GM12878 (cell line): ENCODE data around the gene LSAMP. TPM values are rescaled to one million over a fixed set of nuclear protein-coding genes. Genes with fewer than 3 reads are reported as not detected.

Experiments
- ATAC-seq: fragments of 200-7000 bp; cut with Tn5 transposase; 3 replicates; pipeline ENCODE4 v1.9.1; 2020; ENCODE audit warnings: mild to moderate bottlenecking, moderate library complexity
- BruUV-seq: library from RNA; stranded (reverse); fragments of 400-500 nt; replicated peaks from 2 replicates; lab custom pipeline; 2021; lab: Mats Ljungman, UMichigan
- CTCF ChIA-PET: fragments of 300-600 bp; sonication (Branson Sonifier 250); formaldehyde crosslinking; extraction: SDS; loops from one replicate; lab custom pipeline; 2021; ENCODE audit warnings: inconsistent platforms; lab: Yijun Ruan, JAX
- POLR2A ChIA-PET: fragments of 350-600 bp; formaldehyde crosslinking; extraction: SDS; loops from one replicate; lab custom pipeline; 2021; ENCODE audit warnings: inconsistent platforms; lab: Charles Lee
- RAD21 ChIA-PET: fragments of 300-600 bp; sonication (Branson Sonifier 250); formaldehyde crosslinking; loops from one replicate; lab custom pipeline; 2023; ENCODE audit warnings: antibody characterized with exemption; ENCODE audit not compliant: unreplicated experiment; lab: Charles Lee
- SMC1A ChIA-PET: fragments of 300-600 bp; sonication (Branson Sonifier 250); formaldehyde crosslinking; loops from one replicate; lab custom pipeline; 2023; ENCODE audit not compliant: unreplicated experiment, uncharacterized antibody; lab: Charles Lee
- DNase-seq: peaks from one replicate; pipeline ENCODE4 v3.0.0-alpha.2; 2011; ENCODE audit warnings: low read depth, low spot score
- FAIRE-seq: peaks from 3 replicates; lab custom pipeline; 2011; peaks lifted over from hg19 to GRCh38; lab: Jason Lieb, UNC
- H2AFZ ChIP-seq: 2 replicates; pipeline ENCODE4 v1.6.0; 2011; ENCODE audit warnings: low read depth, low read length, control low read depth; ENCODE audit not compliant: control insufficient read depth
- H3K27ac ChIP-seq: 2 replicates; pipeline ENCODE4 v1.5.1; 2011; ENCODE audit warnings: control low read depth; ENCODE audit not compliant: control insufficient read depth, insufficient read depth
- H3K27me3 ChIP-seq, 2 experiments: replicated peaks in 1 of 2; 2 replicates each; pipeline versions ENCODE4 v1.6.0 to v1.6.1; 2011; ENCODE audit warnings: low read length in 1 of 2; ENCODE audit not compliant: control insufficient read depth in 2 of 2, insufficient read depth in 2 of 2
- H3K36me3 ChIP-seq, 2 experiments: 2 replicates each; pipeline ENCODE4 v1.5.1; 2011; ENCODE audit warnings: low read length in 1 of 2; ENCODE audit not compliant: control insufficient read depth in 2 of 2, insufficient read depth in 2 of 2
- H3K4me1 ChIP-seq: 2 replicates; pipeline ENCODE4 v1.6.1; 2011; ENCODE audit warnings: mild to moderate bottlenecking, low read length, moderate library complexity, mixed read lengths; ENCODE audit not compliant: control insufficient read depth, insufficient read depth
- H3K4me2 ChIP-seq: 2 replicates; pipeline ENCODE4 v1.6.0; 2011; ENCODE audit warnings: control low read depth; ENCODE audit not compliant: control insufficient read depth, insufficient read depth
- H3K4me3 ChIP-seq: fragments of 200-600 bp; sonication (generic); 2 replicates; pipeline ENCODE4 v1.5.1; 2016
- H3K79me2 ChIP-seq: 2 replicates; pipeline ENCODE4 v1.6.0; 2011; ENCODE audit warnings: low read length; ENCODE audit not compliant: control insufficient read depth, insufficient read depth
- H3K9ac ChIP-seq: 2 replicates; pipeline ENCODE4 v1.8.0; 2011; ENCODE audit warnings: low read length, control low read depth, mixed read lengths; ENCODE audit not compliant: control insufficient read depth, insufficient read depth
- H3K9me3 ChIP-seq: replicated peaks from 3 replicates; pipeline ENCODE4 v1.5.1; 2011; ENCODE audit warnings: mild to moderate bottlenecking, low read length; ENCODE audit not compliant: control insufficient read depth, insufficient read depth
- H4K20me1 ChIP-seq: 2 replicates; pipeline ENCODE4 v1.6.0; 2011; ENCODE audit not compliant: control insufficient read depth, insufficient read depth
- ELK1 ChIP-seq: IDR thresholded peaks from 2 replicates; pipeline ENCODE4 v1.6.1; 2012; ENCODE audit warnings: low read depth, low read length, improper control_type of control experiment
- FOXM1 ChIP-seq: IDR thresholded peaks from 2 replicates; pipeline ENCODE4 v1.6.1; 2012; ENCODE audit warnings: low read depth, mild to moderate bottlenecking, inconsistent platforms, low read length, moderate library complexity
- GABPA ChIP-seq: IDR thresholded peaks from 2 replicates; pipeline ENCODE4 v1.6.1; 2014; ENCODE audit warnings: antibody characterized with exemption, low read depth, mild to moderate bottlenecking, inconsistent platforms
- JUND ChIP-seq: IDR thresholded peaks from 2 replicates; pipeline ENCODE4 v1.6.1; 2012; ENCODE audit warnings: low read depth, mild to moderate bottlenecking, low read length, improper control_type of control experiment, moderate library complexity
- RAD51 ChIP-seq: fragments of 450-650 bp; IDR thresholded peaks from 2 replicates; pipeline ENCODE4 v1.6.1; 2016; ENCODE audit warnings: moderate library complexity, mild to moderate bottlenecking, inconsistent platforms
- SP1 ChIP-seq: IDR thresholded peaks from one replicate; pipeline ENCODE4 v1.6.1; 2011; ENCODE audit warnings: low read depth, low read length
- SPI1 ChIP-seq: IDR thresholded peaks from 2 replicates; pipeline ENCODE4 v1.6.1; 2011; ENCODE audit warnings: low read depth, mild to moderate bottlenecking, low read length, moderate library complexity, borderline replicate concordance; ENCODE audit not compliant: insufficient read depth
- SUZ12 ChIP-seq: fragments of 200-600 bp; sonication (generic); IDR thresholded peaks from one replicate; pipeline ENCODE4 v1.6.1; 2018; ENCODE audit warnings: antibody characterized with exemption, mild to moderate bottlenecking; ENCODE audit not compliant: unreplicated experiment
- WGBS: methylation state at CpG from one replicate; pipeline ENCODE4 v1.1.6; 2016; ENCODE audit warnings: low lambda C conversion rate; ENCODE audit not compliant: insufficient replicate concordance, insufficient coverage; ENCODE audit errors: missing lambda C conversion rate; 5-methylcytosine and 5-hydroxymethylcytosine counted together
- in situ Hi-C: fragments of 300-500 bp; cut with MboI; formaldehyde crosslinking; loops from 9 replicates; pipeline ENCODE4 v1.14.3; 2018; ENCODE audit warnings: mixed read lengths
- intact Hi-C: fragments of 100-400 bp; cut with micrococcal nuclease; formaldehyde crosslinking; loops from one replicate; pipeline ENCODE4 v1.14.2; 2022; ENCODE audit not compliant: unreplicated experiment
- polyA plus RNA-seq, 11 experiments: library from polyadenylated mRNA; depleted of rRNA in 4 of 11; unstranded in 6 of 11; stranded (reverse) in 5 of 11; fragments of >200 nt; fragmentation: Nextera tagmentation in 4 of 11; fragmentation: Illumina TruSeq in 1 of 11; extraction: Ambion mirVana in 4 of 11; extraction: Trizol in 1 of 11; gene quantifications; 1 replicate in 1 of 11; 2 replicates in 10 of 11; pipeline versions ENCODE4 v1.2.1 to v1.2.3, GENCODE V29; 2011 to 2016; ENCODE audit warnings: inconsistent platforms in 2 of 11, missing spikeins in 2 of 11, low read depth in 1 of 11
- total RNA-seq, 4 experiments: library from RNA; depleted of rRNA in 3 of 4; stranded (reverse); fragments of >200 nt in 3 of 4; fragmentation: Illumina TruSeq in 1 of 4; extraction: Trizol in 1 of 4; gene quantifications; 2 replicates each; pipeline versions ENCODE4 v1.2.1 to v1.2.3, GENCODE V29; 2013 to 2021

Gene LSAMP
- total and polyA plus RNA-seq, 10 of the 15 experiments (the other 5 are each of a cell fraction or from before 2014, with no cell fraction given) = 2.0 to 12.7 (median 6.5) TPM

DNA sequence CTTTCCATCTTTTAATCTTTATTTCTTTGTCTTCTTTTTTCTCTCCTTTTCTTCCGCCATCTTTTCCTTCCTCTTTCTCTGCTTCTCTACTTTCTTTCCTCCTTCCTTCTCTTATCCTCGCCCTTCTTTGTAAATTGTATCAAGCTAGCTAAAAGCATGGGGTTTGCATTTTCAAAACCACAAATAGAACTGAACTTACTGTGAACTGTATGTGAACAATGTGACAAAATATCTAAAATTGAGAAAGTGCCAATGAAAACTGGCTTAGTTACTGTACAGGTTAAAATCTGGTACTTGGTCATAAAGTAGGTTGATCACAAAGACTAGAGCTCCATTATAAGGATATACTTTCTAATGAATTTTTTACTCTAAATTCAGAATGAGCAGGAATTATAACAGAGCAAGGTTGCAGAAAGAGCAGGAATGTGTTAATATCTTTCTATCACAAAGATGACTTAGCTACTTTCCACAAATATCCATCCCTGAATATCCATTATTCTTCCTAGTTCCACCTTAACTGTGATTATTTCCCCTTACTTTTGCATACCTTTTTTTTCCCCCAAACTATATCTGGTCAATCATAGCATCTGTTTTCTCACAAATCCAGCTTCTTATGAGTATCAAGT lies 122.4 kb downstream of the LSAMP start:
- no peak overlapping the region for H2AFZ ChIP-seq
- no peaks in the 10 kb centered on the region for H3K27me3 ChIP-seq
- H3K4me2 ChIP-seq = no peak overlapping the region
- in situ Hi-C loops (no loop called here), intact Hi-C loops (no loop called here)
- TF ChIP-seq SPI1 = no peak
- no peak for TF ChIP-seq ELK1
- no peak for TF ChIP-seq FOXM1
- no peak for TF ChIP-seq SUZ12
- TF ChIP-seq SP1 = no peak
- TF ChIP-seq GABPA = no peak
- no peak for TF ChIP-seq RAD51
- no peak for TF ChIP-seq JUND
- POLR2A ChIA-PET = no interaction called here
- RAD21 ChIA-PET = interaction anchor here (1.2 to 1.3 kb wide), 2 partner anchors 8 to 13 kb away, joined by 3 read pairs; no protein-coding TSS in a partner anchor
- DNase-seq = no peak
- BruUV-seq = no TSS peak
- H4K20me1 ChIP-seq = no peaks in the 10 kb centered on the region
- H3K4me1 ChIP-seq = no peaks in the 10 kb centered on the region
- no peak overlapping the region for H3K9ac ChIP-seq
- H3K36me3 ChIP-seq = no peaks in the 10 kb centered on the region
- H3K4me3 ChIP-seq = no peak overlapping the region
- WGBS = 15% methylated on average over 2 of the region's 2 CpGs
- H3K79me2 ChIP-seq = no peaks in the 10 kb centered on the region
- SMC1A ChIA-PET = interaction anchor here (0.7 to 3.5 kb wide), 11 partner anchors 9 to 357 kb away, joined by 3 to 11 read pairs (median 4); no protein-coding TSS in a partner anchor
- ATAC-seq = no peak
- no peaks in the 10 kb centered on the region for H3K9me3 ChIP-seq
- H3K27ac ChIP-seq = no peak overlapping the region
- no peak for FAIRE-seq
- CTCF ChIA-PET = interaction anchor here (0.8 to 4.5 kb wide), 5 partner anchors 13 to 386 kb away, joined by 3 to 14 read pairs (median 3); no protein-coding TSS in a partner anchor
